ENCODE data around the gene C11orf98. TPM values are rescaled to one million over a fixed set of nuclear protein-coding genes. Genes with fewer than 3 reads are reported as not detected.

Gene C11orf98
- total and polyA plus RNA-seq, 2 donors (not counting 3 experiments of a cell fraction or from before 2014, with no cell fraction given) = 39.5 to 61.0 TPM

DNA sequence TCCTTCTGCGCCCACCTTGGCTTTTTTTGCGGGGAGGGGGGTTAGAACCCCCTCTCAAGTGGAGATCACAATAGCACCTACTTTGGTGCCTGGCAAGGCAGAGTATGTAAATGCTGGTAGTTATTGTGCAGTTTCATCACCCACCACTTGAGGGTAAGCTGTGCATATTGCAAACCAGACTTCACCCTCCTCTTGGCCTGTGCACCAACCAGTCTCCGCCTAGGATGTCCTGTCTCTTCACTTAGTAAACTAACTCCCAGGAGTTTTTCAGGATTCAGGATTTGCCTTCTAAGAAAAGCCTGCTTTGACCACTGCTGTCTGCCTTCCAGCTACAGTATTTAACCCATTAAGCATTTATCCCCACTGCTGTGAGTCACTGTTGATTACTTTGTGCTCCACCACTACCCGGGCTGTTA is 15.8 kb upstream of the C11orf98 start:
- Histone ChIP-seq H2AFZ (ENCODE audit: low read depth, low read length) (peak overlapping the region; percentile 7), H3K79me2 (ENCODE audit: control insufficient read depth, insufficient read depth, low read length) (peaks cover 16% of the 10 kb centered on the region), H3K27me3 (ENCODE audit: control insufficient read depth in 2 of 2, insufficient read depth in 2 of 2, low read length in 2 of 2) (no peaks in the 10 kb centered on the region), H3K9me1 (replicated peaks; ENCODE audit: control insufficient read depth, extremely low read depth, insufficient read depth, low read length) (no peaks in the 10 kb centered on the region), H3K36me3 (ENCODE audit: control insufficient read depth in 2 of 2, extremely low read depth in 1 of 2, insufficient read depth in 2 of 2, low read length in 2 of 2) (peaks cover 0 to 17% of the 10 kb centered on the region in 2 experiments), H3K9ac (replicated peaks; ENCODE audit: extremely low read depth, insufficient read depth, low read length) (no peak overlapping the region), H3K4me1 (ENCODE audit: control insufficient read depth, extremely low read depth, insufficient read depth, low read length) (peaks cover 11% of the 10 kb centered on the region), H3K4me2 (ENCODE audit: insufficient read depth, low read length) (no peak overlapping the region), H4K20me1 (replicated peaks; ENCODE audit: control insufficient read depth, extremely low read depth, insufficient read depth, low read length) (no peaks in the 10 kb centered on the region), H3K27ac (ENCODE audit: insufficient read depth, low read depth, low read length) (no peak overlapping the region), H3K9me3 (replicated peaks; ENCODE audit: control insufficient read depth, insufficient read depth, low read length) (no peaks in the 10 kb centered on the region), H3K4me3 (replicated peaks in 1 of 3; ENCODE audit: insufficient read depth in 1 of 3, low read depth in 1 of 3, low read length in 3 of 3) (no peak overlapping the region)
- intact Hi-C loops (cut with micrococcal nuclease) (loop anchor here (2.0 kb wide), 1 partner anchor 14 kb away; no protein-coding TSS in a partner anchor), dilution Hi-C loops (cut with MboI; ENCODE audit: extremely low pct_ligation_motif_present, low sequenced_read_pairs) (no loop called here)
- ChIA-PET CTCF (interaction anchor here (0.6 to 3.9 kb wide), 25 partner anchors 10 to 286 kb away, joined by 3 to 118 read pairs (median 6); partner anchors contain the start of genes C11orf98, CSKMT, INTS5 and LBHD1), POLR2A (interaction anchor here (0.6 to 3.2 kb wide), 9 partner anchors 9 to 712 kb away, joined by 3 to 33 read pairs (median 3); partner anchors contain the start of genes C11orf98, CSKMT, EEF1G and GANAB)
- DNase-seq (ENCODE audit: low read depth, low spot score) = peak; percentile 79
- peak; percentile 94 for FAIRE-seq
- TF ChIP-seq FOS (IDR thresholded peaks at IDR 0.05; ENCODE audit: borderline replicate concordance, insufficient read depth, low read length) (no peak), POLR2AphosphoS5 (IDR thresholded peaks at IDR 0.05; ENCODE audit: insufficient read depth, low read depth, low read length) (no peak), GATA2 (IDR thresholded peaks at IDR 0.05; ENCODE audit: insufficient read depth, insufficient read length, low read depth, low read length) (no peak), MYC (IDR thresholded peaks at IDR 0.05; ENCODE audit: low read depth, low read length) (no peak)
- TF ChIP-seq, protein P1, sequence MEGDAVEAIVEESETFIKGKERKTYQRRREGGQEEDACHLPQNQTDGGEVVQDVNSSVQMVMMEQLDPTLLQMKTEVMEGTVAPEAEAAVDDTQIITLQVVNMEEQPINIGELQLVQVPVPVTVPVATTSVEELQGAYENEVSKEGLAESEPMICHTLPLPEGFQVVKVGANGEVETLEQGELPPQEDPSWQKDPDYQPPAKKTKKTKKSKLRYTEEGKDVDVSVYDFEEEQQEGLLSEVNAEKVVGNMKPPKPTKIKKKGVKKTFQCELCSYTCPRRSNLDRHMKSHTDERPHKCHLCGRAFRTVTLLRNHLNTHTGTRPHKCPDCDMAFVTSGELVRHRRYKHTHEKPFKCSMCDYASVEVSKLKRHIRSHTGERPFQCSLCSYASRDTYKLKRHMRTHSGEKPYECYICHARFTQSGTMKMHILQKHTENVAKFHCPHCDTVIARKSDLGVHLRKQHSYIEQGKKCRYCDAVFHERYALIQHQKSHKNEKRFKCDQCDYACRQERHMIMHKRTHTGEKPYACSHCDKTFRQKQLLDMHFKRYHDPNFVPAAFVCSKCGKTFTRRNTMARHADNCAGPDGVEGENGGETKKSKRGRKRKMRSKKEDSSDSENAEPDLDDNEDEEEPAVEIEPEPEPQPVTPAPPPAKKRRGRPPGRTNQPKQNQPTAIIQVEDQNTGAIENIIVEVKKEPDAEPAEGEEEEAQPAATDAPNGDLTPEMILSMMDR (IDR thresholded peaks at IDR 0.05; ENCODE audit: extremely low read depth in 1 of 2, insufficient read depth in 1 of 2, low read depth in 1 of 2, low read length in 2 of 2) = peak; percentile 52 to 63
- no TSS peak for BruUV-seq (replicated peaks)

Measured in endothelial cell of umbilical vein (primary cell).